SH-SY5Y (cell line): ENCODE data around the gene ZNF236.

Experiments
- GATA2 ChIP-seq: IDR thresholded peaks from 2 replicates; pipeline ENCODE4 v1.6.1; 2011; ENCODE audit warnings: mild to moderate bottlenecking, low read depth, low read length
- GATA3 ChIP-seq: IDR thresholded peaks from 2 replicates; pipeline ENCODE4 v1.6.1; 2011; ENCODE audit warnings: low read depth, mild to moderate bottlenecking, low read length, moderate library complexity

DNA sequence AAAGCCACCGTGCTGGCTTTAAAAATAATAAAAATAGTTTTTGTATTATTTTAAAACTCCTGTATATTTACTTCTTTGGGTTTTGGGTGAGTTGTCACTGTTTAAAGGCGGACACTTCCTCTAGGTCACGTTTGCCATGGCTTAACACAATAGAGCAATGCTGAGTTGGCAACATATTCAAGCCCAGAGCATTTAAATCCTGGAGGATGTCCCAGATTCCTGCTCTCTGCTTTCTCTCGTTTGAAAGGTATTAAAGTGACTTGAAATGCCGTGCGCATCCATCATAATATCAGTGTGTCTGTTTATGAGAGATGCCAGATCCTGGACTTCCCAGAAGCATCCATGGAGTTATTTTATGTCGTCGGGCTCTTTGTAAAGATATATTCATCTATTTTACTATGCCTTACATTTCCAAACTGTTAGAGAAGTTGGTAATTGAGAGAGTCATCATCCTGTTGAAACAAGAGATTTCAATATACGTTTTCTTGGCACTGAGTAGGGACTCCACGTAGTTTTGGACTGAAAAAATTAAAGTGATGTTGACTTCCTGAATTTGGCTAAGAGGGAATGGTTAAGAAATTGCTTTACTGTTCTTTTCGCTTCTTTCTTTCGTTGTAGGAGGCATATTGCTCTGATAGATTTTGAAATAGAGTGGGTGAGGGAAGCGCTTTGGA, 150.6 kb downstream of the ZNF236 start:
- no peak for TF ChIP-seq GATA2
- TF ChIP-seq GATA3: no peak
